ENCODE measurements around the gene AOC3.

- TF ChIP-seq, protein P1, sequence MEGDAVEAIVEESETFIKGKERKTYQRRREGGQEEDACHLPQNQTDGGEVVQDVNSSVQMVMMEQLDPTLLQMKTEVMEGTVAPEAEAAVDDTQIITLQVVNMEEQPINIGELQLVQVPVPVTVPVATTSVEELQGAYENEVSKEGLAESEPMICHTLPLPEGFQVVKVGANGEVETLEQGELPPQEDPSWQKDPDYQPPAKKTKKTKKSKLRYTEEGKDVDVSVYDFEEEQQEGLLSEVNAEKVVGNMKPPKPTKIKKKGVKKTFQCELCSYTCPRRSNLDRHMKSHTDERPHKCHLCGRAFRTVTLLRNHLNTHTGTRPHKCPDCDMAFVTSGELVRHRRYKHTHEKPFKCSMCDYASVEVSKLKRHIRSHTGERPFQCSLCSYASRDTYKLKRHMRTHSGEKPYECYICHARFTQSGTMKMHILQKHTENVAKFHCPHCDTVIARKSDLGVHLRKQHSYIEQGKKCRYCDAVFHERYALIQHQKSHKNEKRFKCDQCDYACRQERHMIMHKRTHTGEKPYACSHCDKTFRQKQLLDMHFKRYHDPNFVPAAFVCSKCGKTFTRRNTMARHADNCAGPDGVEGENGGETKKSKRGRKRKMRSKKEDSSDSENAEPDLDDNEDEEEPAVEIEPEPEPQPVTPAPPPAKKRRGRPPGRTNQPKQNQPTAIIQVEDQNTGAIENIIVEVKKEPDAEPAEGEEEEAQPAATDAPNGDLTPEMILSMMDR (conservative IDR thresholded peaks at IDR 0.05): no peak
- no peak for TF ChIP-seq ZFX (IDR thresholded peaks at IDR 0.05)
These were observed 2.6 kb downstream of the AOC3 start for GRCh38 chr17:42853597-42853967.

Data from C4-2B (cell line).